Body of pancreas (tissue), 4 donors: Measurements from ENCODE around the gene TRH. TPM values are rescaled to one million over a fixed set of nuclear protein-coding genes. Genes with fewer than 3 reads are reported as not detected.
"Not testable (repeated sequence)": the region's sequence is repeated elsewhere in the genome, so short reads cannot be mapped to it uniquely, and the experiment has no call there.

Source experiments
- ATAC-seq: fragments of 150-250 bp; one replicate; pipeline ENCODE4 v1.9.1; 2016
- DNase-seq, 4 donors: peaks; one replicate each; pipeline ENCODE4 v3.0.0-alpha.2; 2019
- H3K27ac ChIP-seq, 4 donors: fragments of 200-600 bp; sonication (generic); 1 replicate in 3 of 4; 2 replicates in 1 of 4; pipeline versions ENCODE4 v1.5.1 to v1.6.1; 2016 to 2019; ENCODE audit warnings: mild to moderate bottlenecking in 1 of 4, mixed read lengths in 1 of 4, moderate library complexity in 1 of 4
- H3K27me3 ChIP-seq, 2 donors: fragments of 200-600 bp; sonication (generic); one replicate each; pipeline ENCODE4 v1.6.0; 2016; ENCODE audit warnings: mild to moderate bottlenecking in 1 of 2
- H3K36me3 ChIP-seq, 2 donors: fragments of 200-600 bp; sonication (generic); replicated peaks in 1 of 2; 2 replicates each; pipeline ENCODE4 v1.5.1; 2016; ENCODE audit warnings: low read depth in 2 of 2; ENCODE audit not compliant: insufficient read depth in 1 of 2
- H3K4me1 ChIP-seq: fragments of 200-600 bp; sonication (generic); one replicate; pipeline ENCODE4 v1.6.0; 2016
- H3K4me3 ChIP-seq, 2 donors: fragments of 200-600 bp; sonication (generic); 1 replicate in 1 of 2; 2 replicates in 1 of 2; pipeline ENCODE4 v1.5.1; 2016 to 2019
- H3K9me3 ChIP-seq, 3 donors: fragments of 200-600 bp; sonication (generic); 1 replicate in 2 of 3; 2 replicates in 1 of 3; pipeline ENCODE4 v1.5.1; 2016
- POLR2A ChIP-seq, 3 donors: fragments of 450-650 bp; IDR thresholded peaks; one replicate each; pipeline ENCODE4 v1.6.1; 2016; ENCODE audit warnings: antibody characterized with exemption in 3 of 3, mild to moderate bottlenecking in 2 of 3
- WGBS, 2 donors: methylation state at CpG; one replicate each; pipeline ENCODE4 v1.1.5; 2017; 5-methylcytosine and 5-hydroxymethylcytosine counted together
- intact Hi-C: fragments of 100-400 bp; cut with DNase I; formaldehyde crosslinking; loops from one replicate; pipeline ENCODE4 v1.15.1; 2023
- total RNA-seq, 2 donors: library from RNA; depleted of rRNA; stranded (reverse); fragments of >200 nt; gene quantifications; one replicate each; pipeline ENCODE4 v1.1.0, GENCODE V29; 2016
- TF ChIP-seq, protein P1 (sequence below), 7 experiments: fragments of 450-650 bp in 4 of 7; fragments of 200-600 bp in 3 of 7; sonication (generic) in 3 of 7; IDR thresholded peaks; one replicate each; pipeline ENCODE4 v1.5.1; 2016 to 2019; ENCODE audit warnings: antibody characterized with exemption in 7 of 7

TRH gene
- total RNA-seq, 2 donors from 2014 or later = not detected

DNA sequence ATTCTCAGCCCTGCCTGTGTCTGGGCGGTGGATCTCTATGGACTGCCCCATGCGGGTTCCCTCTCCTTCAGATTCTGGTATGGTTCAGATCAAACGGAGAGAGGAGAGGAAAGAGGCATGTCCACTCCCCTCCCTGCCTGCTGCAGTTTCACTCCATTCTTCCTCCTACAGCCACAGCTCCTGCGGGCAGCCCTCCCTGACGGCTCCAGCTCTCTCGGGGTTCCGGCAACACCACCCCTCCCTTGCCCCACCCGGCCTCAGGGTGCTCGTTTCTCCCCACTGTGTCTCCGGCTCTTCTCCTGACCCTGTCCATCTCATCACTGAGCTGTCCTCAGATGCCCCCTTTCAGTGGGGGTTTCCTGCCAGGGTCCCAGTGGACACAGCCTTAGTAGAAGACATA is 13.9 kb downstream of the TRH start:
- no peaks in the 10 kb centered on the region for H3K27me3 ChIP-seq
- DNase-seq (no peak), ATAC-seq (no peak)
- intact Hi-C loops = no loop called here
- no peak overlapping the region for H3K27ac ChIP-seq
- no peak overlapping the region for H3K4me3 ChIP-seq
- no peaks in the 10 kb centered on the region for H3K4me1 ChIP-seq
- no peaks in the 10 kb centered on the region for H3K36me3 ChIP-seq
- WGBS, 2 donors = 64 to 76% methylated on average over 10 of the region's 10 CpGs
- H3K9me3 ChIP-seq = no peaks in the 10 kb centered on the region
- TF ChIP-seq POLR2A (IDR thresholded peaks at IDR 0.05) = no peak
- TF ChIP-seq, protein P1, sequence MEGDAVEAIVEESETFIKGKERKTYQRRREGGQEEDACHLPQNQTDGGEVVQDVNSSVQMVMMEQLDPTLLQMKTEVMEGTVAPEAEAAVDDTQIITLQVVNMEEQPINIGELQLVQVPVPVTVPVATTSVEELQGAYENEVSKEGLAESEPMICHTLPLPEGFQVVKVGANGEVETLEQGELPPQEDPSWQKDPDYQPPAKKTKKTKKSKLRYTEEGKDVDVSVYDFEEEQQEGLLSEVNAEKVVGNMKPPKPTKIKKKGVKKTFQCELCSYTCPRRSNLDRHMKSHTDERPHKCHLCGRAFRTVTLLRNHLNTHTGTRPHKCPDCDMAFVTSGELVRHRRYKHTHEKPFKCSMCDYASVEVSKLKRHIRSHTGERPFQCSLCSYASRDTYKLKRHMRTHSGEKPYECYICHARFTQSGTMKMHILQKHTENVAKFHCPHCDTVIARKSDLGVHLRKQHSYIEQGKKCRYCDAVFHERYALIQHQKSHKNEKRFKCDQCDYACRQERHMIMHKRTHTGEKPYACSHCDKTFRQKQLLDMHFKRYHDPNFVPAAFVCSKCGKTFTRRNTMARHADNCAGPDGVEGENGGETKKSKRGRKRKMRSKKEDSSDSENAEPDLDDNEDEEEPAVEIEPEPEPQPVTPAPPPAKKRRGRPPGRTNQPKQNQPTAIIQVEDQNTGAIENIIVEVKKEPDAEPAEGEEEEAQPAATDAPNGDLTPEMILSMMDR (IDR thresholded peaks at IDR 0.05) = no peak

DNA sequence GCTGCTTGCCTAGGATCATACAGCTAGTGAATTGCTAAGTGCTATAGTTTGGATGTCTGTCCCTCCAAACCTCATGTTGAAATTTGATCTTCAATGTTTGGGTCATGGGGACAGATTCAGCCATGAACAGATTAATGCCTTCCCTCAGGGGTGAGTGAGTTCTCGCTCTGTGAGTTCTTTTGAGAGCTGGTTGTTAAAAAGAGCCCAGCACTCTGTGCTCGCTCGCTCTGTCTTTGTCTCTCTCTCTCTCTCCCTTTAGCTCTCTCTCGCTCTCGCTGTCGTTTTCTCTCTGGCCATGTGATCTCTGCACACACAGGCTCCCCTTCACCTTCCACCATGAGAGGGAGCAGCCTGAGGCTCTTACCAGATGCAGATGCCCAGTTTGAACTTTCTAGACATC is 14.9 kb downstream of the TRH start:
- TF ChIP-seq POLR2A (IDR thresholded peaks at IDR 0.05) = no peak
- TF ChIP-seq, protein P1 (IDR thresholded peaks at IDR 0.05) = no peak
- intact Hi-C loops = no loop called here
- no peak for ATAC-seq
- DNase-seq = no peak
- Histone ChIP-seq H3K9me3 (no peaks in the 10 kb centered on the region), H3K4me1 (no peaks in the 10 kb centered on the region), H3K36me3 (no peaks in the 10 kb centered on the region), H3K4me3 (no peak overlapping the region), H3K27ac (no peak overlapping the region), H3K27me3 (no peaks in the 10 kb centered on the region)
- 63 to 76% methylated on average over 6 of the region's 6 CpGs for WGBS, 2 donors

DNA sequence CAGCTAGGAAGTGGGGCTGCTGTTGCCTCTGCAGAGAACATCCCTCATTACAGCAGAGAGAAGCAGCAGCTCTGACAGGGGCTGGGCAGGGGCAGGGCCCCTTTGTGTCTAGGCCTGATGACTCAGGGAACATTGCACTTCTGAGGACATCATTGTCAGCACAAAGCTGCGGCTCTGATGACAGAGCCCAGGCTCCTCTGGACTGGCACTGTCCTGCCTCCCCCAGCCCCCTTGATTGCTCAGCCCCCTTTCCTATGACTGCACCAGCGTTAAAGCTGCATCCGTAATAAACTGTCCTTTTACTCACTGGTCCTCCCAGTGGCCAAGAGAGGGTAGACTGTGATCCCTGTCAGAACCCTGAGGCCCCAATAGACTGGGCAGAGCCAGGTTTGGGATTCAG is 18.3 kb downstream of the TRH start:
- no peaks in the 10 kb centered on the region for H3K9me3 ChIP-seq

DNA sequence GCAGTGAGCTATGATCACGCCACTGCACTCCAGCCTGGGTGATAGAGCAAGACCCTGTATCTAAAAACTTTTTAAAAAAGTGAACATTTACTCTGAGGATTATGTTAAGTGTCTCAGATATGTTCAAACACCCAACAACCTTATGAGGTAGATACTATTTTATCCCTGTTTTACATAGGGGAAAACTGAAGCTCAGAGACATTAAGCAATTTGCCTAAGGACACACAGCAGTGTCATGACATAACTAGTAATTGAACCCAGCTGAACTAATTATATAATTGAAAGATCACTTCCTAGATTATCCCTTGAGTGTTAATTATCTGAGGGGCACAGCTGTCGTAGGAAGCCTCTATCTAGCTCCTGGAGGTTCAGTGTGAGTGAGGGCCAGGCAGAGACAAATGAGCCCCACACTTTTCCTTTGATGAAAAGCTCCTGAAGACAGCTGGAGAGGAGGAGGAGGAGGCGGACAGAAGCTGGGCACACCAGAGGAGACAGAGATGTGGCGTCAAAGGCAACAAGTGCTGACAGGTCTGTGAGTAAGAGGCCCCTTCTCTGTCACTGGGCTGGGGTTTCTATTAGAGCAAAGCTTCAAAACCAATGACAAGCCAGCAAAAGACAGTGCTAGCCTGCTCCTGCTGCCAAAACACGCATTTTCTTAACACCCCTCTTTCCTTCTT is 20.5 kb downstream of the TRH start:
- intact Hi-C loops = no loop called here
- no peak for TF ChIP-seq POLR2A (IDR thresholded peaks at IDR 0.05)
- TF ChIP-seq, protein P1 (IDR thresholded peaks at IDR 0.05) = no peak

More for the DNA sequence above, 18.3 kb downstream of the TRH start:
- Histone ChIP-seq H3K4me3 (no peak overlapping the region), H3K4me1 (no peaks in the 10 kb centered on the region), H3K36me3 (no peaks in the 10 kb centered on the region), H3K27ac (no peak overlapping the region), H3K27me3 (no peaks in the 10 kb centered on the region)
- intact Hi-C loops = no loop called here
- DNase-seq (no peak), ATAC-seq (no peak)
- 51 to 55% methylated on average over 3 of the region's 3 CpGs for WGBS, 2 donors
- TF ChIP-seq, protein P1 (IDR thresholded peaks at IDR 0.05) = no peak
- no peak for TF ChIP-seq POLR2A (IDR thresholded peaks at IDR 0.05)

DNA sequence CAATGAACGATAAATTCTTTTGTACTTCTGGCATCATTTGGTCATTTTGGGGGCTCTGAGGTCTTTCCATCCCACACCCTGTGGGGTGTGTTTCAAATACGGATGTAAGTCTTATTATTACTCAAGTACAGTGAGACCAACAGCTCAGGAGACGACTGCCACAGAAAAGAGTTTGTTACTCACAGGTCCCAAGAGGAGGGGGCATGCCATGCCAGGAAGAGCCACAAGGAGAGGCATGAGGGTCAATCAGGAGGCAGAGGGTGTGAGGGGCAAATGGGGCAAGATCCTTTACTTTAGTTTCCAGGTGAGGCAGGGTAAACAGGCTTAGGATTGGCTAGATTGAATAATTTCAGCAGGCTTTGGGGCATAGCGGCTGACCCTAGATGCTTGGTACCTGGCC is 21.6 kb downstream of the TRH start:
- no peaks in the 10 kb centered on the region for H3K9me3 ChIP-seq
- ATAC-seq (no peak), DNase-seq (no peak)
- 73 to 76% methylated on average over 4 of the region's 4 CpGs for WGBS, 2 donors
- H3K36me3 ChIP-seq = no peaks in the 10 kb centered on the region
- TF ChIP-seq POLR2A (IDR thresholded peaks at IDR 0.05) = no peak
- TF ChIP-seq, protein P1 (IDR thresholded peaks at IDR 0.05) = no peak
- no peaks in the 10 kb centered on the region for H3K27me3 ChIP-seq
- H3K4me3 ChIP-seq = no peak overlapping the region
- no peak overlapping the region for H3K27ac ChIP-seq
- no peaks in the 10 kb centered on the region for H3K4me1 ChIP-seq
- intact Hi-C loops = no loop called here

More for the DNA sequence above, 20.5 kb downstream of the TRH start:
- Histone ChIP-seq H3K27me3 (no peaks in the 10 kb centered on the region), H3K27ac (no peak overlapping the region), H3K9me3 (no peaks in the 10 kb centered on the region), H3K4me3 (no peak overlapping the region), H3K36me3 (no peaks in the 10 kb centered on the region), H3K4me1 (no peaks in the 10 kb centered on the region)
- no peak for ATAC-seq
- no peak for DNase-seq
- 56 to 67% methylated on average over 5 of the region's 5 CpGs for WGBS, 2 donors

DNA sequence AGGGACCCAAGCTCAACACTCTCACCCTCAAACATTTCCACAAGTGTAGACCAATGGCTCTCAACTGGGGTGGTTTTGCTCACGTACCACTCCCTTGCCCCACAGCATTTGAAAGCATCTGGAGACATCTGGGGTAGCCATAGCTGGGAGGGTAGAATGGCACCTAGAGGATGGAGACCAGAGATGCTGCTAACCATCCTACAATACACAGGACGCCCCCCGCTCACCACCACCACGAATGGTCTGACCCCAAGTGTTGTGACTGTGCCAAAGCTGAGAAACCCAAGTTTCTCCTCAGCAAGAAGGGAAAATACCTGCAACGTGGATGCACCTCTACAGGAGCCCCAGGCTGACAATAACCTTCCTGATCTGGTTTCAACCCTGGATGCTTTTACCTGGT is 24.7 kb downstream of the TRH start:
- H3K36me3 ChIP-seq, H3K4me3 ChIP-seq, intact Hi-C loops, DNase-seq, H3K27ac ChIP-seq, H3K9me3 ChIP-seq, ATAC-seq, H3K4me1 ChIP-seq, H3K27me3 ChIP-seq: not testable (repeated sequence)
- WGBS, 2 donors = 58 to 70% methylated on average over 5 of the region's 5 CpGs
